ENCODE results near the gene NPIPB9. TPM values are rescaled to one million over a fixed set of nuclear protein-coding genes. Genes with fewer than 3 reads are reported as not detected.
"Not testable (repeated sequence)": the region's sequence is repeated elsewhere in the genome, so short reads cannot be mapped to it uniquely, and the experiment has no call there.

The NPIPB9 gene
- total RNA-seq, 2 donors from 2014 or later = 1.5 to 3.4 TPM

- H3K4me3 ChIP-seq; H3K27me3 ChIP-seq; H3K4me1 ChIP-seq; H3K36me3 ChIP-seq; DNase-seq; H3K9me3 ChIP-seq; H3K9ac ChIP-seq (ENCODE audit: low read depth in 2 of 2, low read length in 2 of 2); intact Hi-C loops (cut with DNase I); H3K27ac ChIP-seq: not testable (repeated sequence)
These were observed 30.1 kb downstream of the NPIPB9 start for GRCh38 chr16:28781697-28782096.

- H3K4me3 ChIP-seq; H3K36me3 ChIP-seq; H3K4me1 ChIP-seq; DNase-seq; H3K9ac ChIP-seq (ENCODE audit: low read depth in 2 of 2, low read length in 2 of 2); H3K27ac ChIP-seq; intact Hi-C loops (cut with DNase I); H3K9me3 ChIP-seq; H3K27me3 ChIP-seq: not testable (repeated sequence)
These were observed 30.8 kb downstream of the NPIPB9 start for GRCh38 chr16:28782357-28782756.

GRCh38 chr16:28802235-28803019 is 50.8 kb downstream of the NPIPB9 start:
- H3K9ac ChIP-seq (ENCODE audit: low read depth in 2 of 2, low read length in 2 of 2); DNase-seq; H3K9me3 ChIP-seq; H3K27ac ChIP-seq; H3K4me1 ChIP-seq; H3K4me3 ChIP-seq; H3K27me3 ChIP-seq; H3K36me3 ChIP-seq; intact Hi-C loops (cut with DNase I): not testable (repeated sequence)

- H3K9ac ChIP-seq (ENCODE audit: low read depth in 2 of 2, low read length in 2 of 2); H3K4me1 ChIP-seq; H3K9me3 ChIP-seq; H3K27me3 ChIP-seq; DNase-seq; H3K36me3 ChIP-seq; H3K27ac ChIP-seq; intact Hi-C loops (cut with DNase I); H3K4me3 ChIP-seq: not testable (repeated sequence)
These were observed 56.0 kb downstream of the NPIPB9 start for GRCh38 chr16:28807445-28808120.

- Histone ChIP-seq H3K4me1 (peaks cover 10% of the 10 kb centered on the region), H3K4me3 (no peak overlapping the region), H3K27me3 (no peaks in the 10 kb centered on the region), H3K9me3 (no peaks in the 10 kb centered on the region), H3K36me3 (no peaks in the 10 kb centered on the region), H3K27ac (peak overlapping the region; percentile 57), H3K9ac (ENCODE audit: low read depth in 2 of 2, low read length in 2 of 2) (peak overlapping the region in 1 of 2 donors; percentile 12)
- TF ChIP-seq CTCF (IDR thresholded peaks at IDR 0.05) = no peak
- intact Hi-C loops (cut with DNase I) = loop anchor here (10.0 kb wide), 1 partner anchor 125 kb away; no protein-coding TSS in a partner anchor
- peak; percentile 83 for DNase-seq
These were observed 68.4 kb downstream of the NPIPB9 start for GRCh38 chr16:28820016-28820415.

- intact Hi-C loops (cut with DNase I) = loop anchor here (10.0 kb wide), 1 partner anchor 124 kb away; no protein-coding TSS in a partner anchor
- not testable (repeated sequence) for H3K36me3 ChIP-seq; H3K4me3 ChIP-seq; H3K9me3 ChIP-seq; H3K9ac ChIP-seq (ENCODE audit: low read depth in 2 of 2, low read length in 2 of 2); H3K27me3 ChIP-seq
- Histone ChIP-seq H3K27ac (peak overlapping the region; percentile 57), H3K4me1 (peaks cover 15% of the 10 kb centered on the region)
- peak; percentile 32 for DNase-seq
These were observed 69.0 kb downstream of the NPIPB9 start for GRCh38 chr16:28820546-28820945.

- TF ChIP-seq CTCF (IDR thresholded peaks at IDR 0.05) = no peak
- H3K27me3 ChIP-seq = no peaks in the 10 kb centered on the region
- no peak for DNase-seq
- H3K9me3 ChIP-seq = no peaks in the 10 kb centered on the region
- intact Hi-C loops (cut with DNase I) = loop anchor here (10.0 kb wide), 1 partner anchor 123 kb away; no protein-coding TSS in a partner anchor
- peak overlapping the region; percentile 100 for H3K27ac ChIP-seq
- peak overlapping the region; percentile 12 to 84 for H3K9ac ChIP-seq (ENCODE audit: low read depth in 2 of 2, low read length in 2 of 2)
- H3K36me3 ChIP-seq = peaks cover 3% of the 10 kb centered on the region
- peak overlapping the region; percentile 99 for H3K4me3 ChIP-seq
- peaks cover 15% of the 10 kb centered on the region for H3K4me1 ChIP-seq
These were observed 70.4 kb downstream of the NPIPB9 start for GRCh38 chr16:28821874-28822519.

Small RNA genes lying within 50 kb of the gene (microRNA-seq; reads per million reads assigned to microRNA genes)
- gene MIR6862-2 = not detected

Other genes with a start within 250 kb of the NPIPB9 start
- not detected for gene IL27, start 245.0 kb upstream of the NPIPB9 start, total RNA-seq
- gene NUPR1, start 212.8 kb upstream of the NPIPB9 start, total RNA-seq = 100 to 1,000 TPM in 1 of 2 donors, 10 to 100 TPM in 1; 87.0 to 128 TPM
- gene SGF29, start 197.9 kb upstream of the NPIPB9 start, total RNA-seq = 10 to 100 TPM; 17.4 to 19.3 TPM
- 10 to 100 TPM in 1 of 2 donors, 1 to 10 TPM in 1; 7.6 to 12.6 TPM for gene SULT1A2, start 154.7 kb upstream of the NPIPB9 start, total RNA-seq
- 100 to 1,000 TPM in 1 of 2 donors, 10 to 100 TPM in 1; 61.7 to 150 TPM for gene SULT1A1, start 141.7 kb upstream of the NPIPB9 start, total RNA-seq
- 1 to 10 TPM in 1 of 2 donors, under 1 TPM in 1; 0.74 to 3.6 TPM for gene NPIPB8, start 113.7 kb upstream of the NPIPB9 start, total RNA-seq
- gene EIF3C, start 40.3 kb upstream of the NPIPB9 start, total RNA-seq = 100 to 1,000 TPM; 570 to 571 TPM
- 100 to 1,000 TPM in 1 of 2 donors, 10 to 100 TPM in 1; 85.3 to 134 TPM for gene ATXN2L, start 71.2 kb downstream of the NPIPB9 start, total RNA-seq
- 100 to 1,000 TPM; 252 to 427 TPM for gene TUFM, start 94.6 kb downstream of the NPIPB9 start, total RNA-seq
- gene SH2B1, start 112.1 kb downstream of the NPIPB9 start, total RNA-seq = 100 to 1,000 TPM in 1 of 2 donors, 10 to 100 TPM in 1; 54.0 to 111 TPM
- gene ATP2A1, start 126.7 kb downstream of the NPIPB9 start, total RNA-seq = 1 to 10 TPM in 1 of 2 donors, under 1 TPM in 1; 0.40 to 2.9 TPM
- gene RABEP2, start 173.5 kb downstream of the NPIPB9 start, total RNA-seq = 10 to 100 TPM; 24.5 to 47.4 TPM
- gene CD19, start 180.2 kb downstream of the NPIPB9 start, total RNA-seq = under 1 TPM; 0.40 to 0.74 TPM
- 10 to 100 TPM; 33.3 to 57.1 TPM for gene NFATC2IP, start 199.2 kb downstream of the NPIPB9 start, total RNA-seq
- 10 to 100 TPM; 30.3 to 56.3 TPM for gene SPNS1, start 223.0 kb downstream of the NPIPB9 start, total RNA-seq
- 1 to 10 TPM; 3.7 to 7.3 TPM for gene LAT, start 233.3 kb downstream of the NPIPB9 start, total RNA-seq